GM10266 (cell line): ENCODE data around the gene SRSF8.
"Not testable (repeated sequence)": the region's sequence is repeated elsewhere in the genome, so short reads cannot be mapped to it uniquely, and the experiment has no call there.

Experiments used
- DNase-seq: peaks from one replicate; pipeline ENCODE4 v3.0.0; 2012; ENCODE audit errors: extremely low spot score
- TF ChIP-seq, protein P1 (sequence below): IDR thresholded peaks from 2 replicates; pipeline ENCODE4 v1.5.1; 2012; ENCODE audit warnings: mild to moderate bottlenecking, low read depth; ENCODE audit not compliant: control insufficient read depth, insufficient read depth; ENCODE audit errors: missing control alignments

The SRSF8 gene

DNA sequence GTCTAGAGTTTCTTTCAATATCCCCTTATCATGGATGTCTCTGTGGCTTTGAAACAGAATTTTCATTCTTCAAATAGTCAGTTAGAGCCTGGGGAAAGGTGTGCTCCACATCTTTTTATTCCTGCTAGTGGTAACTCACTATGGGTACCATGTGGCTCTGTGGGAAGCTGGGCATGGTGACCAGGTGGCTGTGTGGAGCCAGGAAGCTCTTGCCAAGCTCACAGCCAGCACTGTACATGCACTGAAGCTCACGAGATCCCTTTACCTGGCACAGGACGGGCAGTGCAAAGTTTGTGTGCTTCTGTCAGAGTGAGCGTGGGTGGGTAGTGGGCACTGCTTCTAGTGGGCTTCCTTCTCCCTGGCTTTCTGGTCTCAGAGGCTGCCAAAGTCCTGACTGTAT is 23.8 kb upstream of the SRSF8 start:
- TF ChIP-seq, protein P1, sequence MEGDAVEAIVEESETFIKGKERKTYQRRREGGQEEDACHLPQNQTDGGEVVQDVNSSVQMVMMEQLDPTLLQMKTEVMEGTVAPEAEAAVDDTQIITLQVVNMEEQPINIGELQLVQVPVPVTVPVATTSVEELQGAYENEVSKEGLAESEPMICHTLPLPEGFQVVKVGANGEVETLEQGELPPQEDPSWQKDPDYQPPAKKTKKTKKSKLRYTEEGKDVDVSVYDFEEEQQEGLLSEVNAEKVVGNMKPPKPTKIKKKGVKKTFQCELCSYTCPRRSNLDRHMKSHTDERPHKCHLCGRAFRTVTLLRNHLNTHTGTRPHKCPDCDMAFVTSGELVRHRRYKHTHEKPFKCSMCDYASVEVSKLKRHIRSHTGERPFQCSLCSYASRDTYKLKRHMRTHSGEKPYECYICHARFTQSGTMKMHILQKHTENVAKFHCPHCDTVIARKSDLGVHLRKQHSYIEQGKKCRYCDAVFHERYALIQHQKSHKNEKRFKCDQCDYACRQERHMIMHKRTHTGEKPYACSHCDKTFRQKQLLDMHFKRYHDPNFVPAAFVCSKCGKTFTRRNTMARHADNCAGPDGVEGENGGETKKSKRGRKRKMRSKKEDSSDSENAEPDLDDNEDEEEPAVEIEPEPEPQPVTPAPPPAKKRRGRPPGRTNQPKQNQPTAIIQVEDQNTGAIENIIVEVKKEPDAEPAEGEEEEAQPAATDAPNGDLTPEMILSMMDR: no peak
- no peak for DNase-seq

DNA sequence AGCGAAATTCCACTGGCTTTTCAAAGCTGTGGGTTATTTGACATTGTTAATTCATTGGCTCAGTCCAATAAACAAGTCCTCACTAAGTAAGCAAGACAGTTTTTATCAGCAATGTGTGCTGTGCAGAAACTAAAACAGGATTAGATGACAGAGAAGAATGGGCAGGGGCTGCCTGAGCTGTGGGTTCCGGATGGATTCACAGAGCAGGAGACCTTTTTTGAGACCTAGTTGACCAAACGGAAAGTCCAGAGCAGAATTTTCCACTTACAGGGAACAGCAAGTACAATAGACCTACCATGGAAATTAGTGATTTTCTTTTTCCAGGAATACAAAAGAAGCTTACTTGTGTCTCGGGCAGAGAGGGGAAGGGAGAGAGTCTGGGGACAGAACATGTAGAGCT is 22.7 kb upstream of the SRSF8 start:
- TF ChIP-seq, protein P1: no peak
- no peak for DNase-seq

DNA sequence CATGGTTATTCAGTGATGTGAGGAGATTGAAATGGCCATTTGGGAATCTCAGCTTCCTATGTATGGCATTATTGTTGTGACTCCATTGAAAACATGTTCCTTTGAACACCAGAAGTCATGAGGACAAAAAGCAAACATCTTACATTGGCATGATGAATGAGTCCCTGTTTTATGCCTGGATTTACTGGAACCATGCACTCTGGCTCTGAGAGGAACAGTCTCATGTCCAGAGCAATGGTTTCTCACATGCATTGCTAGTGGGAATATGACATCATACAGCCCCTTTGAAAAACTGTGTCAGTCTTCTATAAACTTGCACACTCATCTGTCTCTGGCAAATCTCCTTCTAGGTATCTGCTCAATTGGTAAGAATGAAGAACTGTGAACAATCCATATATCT is 20.9 kb upstream of the SRSF8 start:
- TF ChIP-seq, protein P1: no peak

DNA sequence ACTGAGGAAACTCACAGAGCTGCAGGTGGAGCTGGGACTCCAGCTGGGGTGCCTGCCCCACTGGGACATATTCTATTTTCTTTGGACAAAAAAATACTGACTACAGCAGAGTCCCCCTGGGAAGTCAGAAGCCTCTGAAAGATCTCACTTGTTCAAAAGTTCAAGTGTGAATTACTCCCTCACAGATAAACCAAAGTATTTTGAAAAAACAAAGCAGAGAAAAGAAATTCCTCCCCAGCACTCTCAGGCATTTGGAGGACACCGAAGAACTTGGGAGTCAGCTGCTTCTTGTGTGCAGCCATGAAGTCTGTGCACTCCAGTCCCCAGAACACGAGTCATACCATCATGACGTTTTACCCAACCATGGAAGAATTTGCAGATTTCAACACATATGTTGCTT is 17.6 kb upstream of the SRSF8 start, which contains the start of gene KDM4F:
KDM4F (plus strand) TSS at position 301 of the 400 bp plus-strand sequence.
- DNase-seq: not testable (repeated sequence)

More for the DNA sequence above, 20.9 kb upstream of the SRSF8 start:
- DNase-seq: no peak

- TF ChIP-seq, protein P1: no peak
- DNase-seq: no peak
Observed at GRCh38 chr11:95050595-95051202, 16.0 kb upstream of the SRSF8 start.

DNA sequence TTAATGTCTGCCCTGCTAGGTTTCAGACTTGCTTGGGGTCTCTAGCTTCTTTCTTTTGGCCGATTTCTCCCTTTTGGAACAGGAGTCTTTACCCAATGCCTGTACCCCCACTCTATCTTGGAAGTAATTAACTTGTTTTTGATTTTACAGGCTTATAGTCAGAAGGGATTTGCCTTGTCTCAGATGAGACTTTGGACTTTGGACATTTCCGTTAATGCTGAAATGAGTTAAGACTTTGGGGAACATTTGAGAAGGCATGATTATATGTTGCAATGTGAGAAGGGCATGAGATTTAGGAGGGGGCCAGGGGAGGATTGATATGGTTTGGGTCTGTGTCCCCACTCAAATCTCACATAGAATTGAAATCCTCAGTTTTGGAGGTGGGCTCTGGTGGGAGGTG is 12.4 kb upstream of the SRSF8 start:
- DNase-seq: no peak
- TF ChIP-seq, protein P1: no peak

DNA sequence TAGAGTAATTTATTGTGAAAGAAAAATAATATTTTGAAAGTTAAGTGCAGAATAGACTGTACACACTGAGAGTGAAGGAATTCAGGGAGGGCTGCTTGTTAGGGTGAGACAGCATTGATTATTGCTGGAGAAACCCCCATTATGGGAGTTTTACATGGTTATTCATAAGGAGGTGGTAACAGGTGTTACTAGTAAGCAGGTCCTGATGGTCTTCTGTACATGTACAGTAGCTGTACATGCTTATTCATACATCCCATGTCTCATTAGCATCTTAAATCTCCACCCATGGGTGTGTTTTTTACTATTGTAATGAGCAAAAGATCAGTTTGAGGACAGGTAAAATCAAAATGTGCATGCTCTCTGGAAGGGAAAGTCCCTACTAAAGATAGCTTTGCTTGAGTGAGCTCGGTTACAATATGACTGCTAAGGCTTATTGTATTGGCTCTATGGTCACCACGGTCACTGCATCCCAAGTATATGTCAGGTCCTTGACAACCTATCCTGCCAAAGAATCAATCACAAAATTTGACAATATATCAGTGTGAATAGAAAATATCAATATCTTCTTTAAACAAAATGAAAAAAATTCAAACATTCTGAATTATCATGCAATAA is 11.3 kb upstream of the SRSF8 start:
- TF ChIP-seq, protein P1: no peak
- peak; percentile 27 for DNase-seq
